PFSK-1 (cell line): ENCODE results near the gene CD3E.

Source experiments
- POLR2AphosphoS5 ChIP-seq: IDR thresholded peaks from 2 replicates; pipeline ENCODE4 v1.6.1; 2012; ENCODE audit warnings: low read depth, mild to moderate bottlenecking, control low read depth, low read length, moderate library complexity
- REST ChIP-seq, 2 experiments: IDR thresholded peaks; 2 replicates each; pipeline versions ENCODE4 v1.6.1 to v1.8.0; 2011 to 2012; ENCODE audit warnings: low read depth in 2 of 2, low read length in 2 of 2, control low read depth in 1 of 2, inconsistent platforms in 1 of 2, mild to moderate bottlenecking in 1 of 2, moderate library complexity in 1 of 2; ENCODE audit not compliant: insufficient read depth in 1 of 2
- TAF1 ChIP-seq: IDR thresholded peaks from 2 replicates; pipeline ENCODE4 v1.6.1; 2012; ENCODE audit warnings: low read length, control low read depth, borderline replicate concordance; ENCODE audit not compliant: insufficient read depth

GRCh38 chr11:118264569-118265465, 39.7 kb upstream of the CD3E start:
- TF ChIP-seq POLR2AphosphoS5: no peak
- no peak for TF ChIP-seq REST (IDR thresholded peaks at IDR 0.05; ENCODE audit: insufficient read depth in 1 of 2, low read depth in 2 of 2, low read length in 2 of 2)
- TF ChIP-seq TAF1: no peak
